GM19397 (cell line): ENCODE measurements around the gene USP20.
"Not testable (repeated sequence)": the region's sequence is repeated elsewhere in the genome, so short reads cannot be mapped to it uniquely, and the experiment has no call there.

ENCODE experiments used
- ATAC-seq: cut with Tn5 transposase; IDR thresholded peaks from one replicate; pipeline ENCODE4 v1.9.1; 2021; ENCODE audit warnings: mild to moderate bottlenecking, moderate library complexity; ENCODE audit not compliant: unreplicated experiment

Gene USP20

GRCh38 chr9:129835128-129835859 is at the start of gene USP20, which contains the start of gene C9orf78:
Gene USP20 (plus strand): TSS chr9:129835458. CDS start chr9:129852556, 17,098 bp downstream.
Gene C9orf78 (minus strand): TSS chr9:129835275. CDS start chr9:129835221, 54 bp downstream.
- peak; percentile 91 for ATAC-seq

- ATAC-seq = no peak
Measured at GRCh38 chr9:129785866-129786265, 49.4 kb upstream of the USP20 start.

GRCh38 chr9:129786481-129786880 is 48.8 kb upstream of the USP20 start:
- ATAC-seq = no peak

GRCh38 chr9:129794549-129794948 is 40.7 kb upstream of the USP20 start:
- no peak for ATAC-seq

DNA sequence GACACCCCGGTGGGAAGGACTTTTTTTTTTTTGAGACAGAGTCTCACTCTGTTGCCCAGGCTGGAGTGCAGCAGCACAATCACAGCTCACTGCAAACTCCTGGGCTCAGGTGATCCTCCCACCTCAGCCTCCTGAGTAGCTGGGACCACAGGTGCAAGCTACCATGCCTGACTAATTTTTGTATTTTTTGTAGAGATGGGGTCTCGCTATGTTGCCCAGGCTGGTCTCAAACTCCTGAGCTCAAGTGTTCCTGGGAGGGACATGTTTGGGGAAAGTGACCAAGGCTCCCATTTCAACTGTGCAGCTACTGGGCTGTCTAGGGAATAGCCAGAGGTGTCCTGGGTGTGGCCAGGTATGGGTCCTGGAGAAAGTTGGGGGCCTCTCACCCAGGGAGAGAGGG is 39.2 kb upstream of the USP20 start:
- ATAC-seq = not testable (repeated sequence)

GRCh38 chr9:129798973-129799372 is 36.3 kb upstream of the USP20 start:
- no peak for ATAC-seq

DNA sequence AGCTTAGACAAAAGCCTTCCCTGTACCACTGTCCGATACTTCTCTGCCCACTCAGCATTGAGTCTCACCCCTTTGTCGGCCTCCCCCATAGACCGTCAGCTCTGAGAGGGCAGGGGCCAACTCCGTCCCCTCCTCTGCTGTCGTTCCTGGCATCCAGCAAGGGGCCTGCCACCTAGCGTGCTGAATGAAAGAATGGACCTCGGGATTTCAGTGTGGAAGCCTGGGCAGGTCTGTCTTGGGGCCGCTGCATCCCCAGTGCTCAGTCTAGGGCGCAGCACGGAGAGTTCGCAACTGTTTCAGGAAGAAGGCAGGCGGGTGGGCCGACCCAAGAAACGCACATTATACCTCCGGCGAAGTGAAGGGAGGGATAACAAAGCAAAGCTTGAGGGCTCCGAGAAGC is 33.8 kb upstream of the USP20 start:
- ATAC-seq = no peak

- peak; percentile 85 for ATAC-seq
Measured at GRCh38 chr9:129802833-129803675, 32.2 kb upstream of the USP20 start, which contains the start of gene TOR1B. Gene TOR1B (plus strand): TSS chr9:129803184. CDS start chr9:129803213, 29 bp downstream.

- peak; percentile 10 for ATAC-seq
Measured at GRCh38 chr9:129803676-129804060, 31.6 kb upstream of the USP20 start.

DNA sequence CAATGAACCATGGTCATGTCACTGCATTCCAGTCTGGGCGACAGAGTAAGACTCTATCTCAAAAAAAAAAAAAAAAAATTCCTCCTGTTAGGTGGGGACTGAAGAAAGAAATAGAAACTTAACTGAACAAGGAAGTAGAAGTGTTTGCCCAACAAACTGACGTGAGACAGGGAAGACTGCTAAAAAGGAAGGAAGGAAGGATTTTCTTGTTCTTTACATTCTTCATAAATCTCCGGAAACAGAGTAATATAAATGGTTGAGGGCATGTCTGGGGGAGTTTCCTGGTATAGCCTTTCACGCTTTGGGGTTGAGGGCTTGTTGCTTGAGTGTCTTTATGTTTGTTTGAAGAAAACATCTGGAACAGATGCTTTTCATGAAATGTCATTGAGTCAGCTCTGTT is 29.2 kb upstream of the USP20 start:
- ATAC-seq = no peak

GRCh38 chr9:129809346-129809745 is 25.9 kb upstream of the USP20 start:
- ATAC-seq = no peak

- no peak for ATAC-seq
Measured at GRCh38 chr9:129810116-129810515, 25.1 kb upstream of the USP20 start.

- ATAC-seq = no peak
Measured at GRCh38 chr9:129810788-129811187, 24.5 kb upstream of the USP20 start.

GRCh38 chr9:129811967-129812363 is 23.3 kb upstream of the USP20 start:
- no peak for ATAC-seq

GRCh38 chr9:129812385-129812784 is 22.9 kb upstream of the USP20 start:
- no peak for ATAC-seq

DNA sequence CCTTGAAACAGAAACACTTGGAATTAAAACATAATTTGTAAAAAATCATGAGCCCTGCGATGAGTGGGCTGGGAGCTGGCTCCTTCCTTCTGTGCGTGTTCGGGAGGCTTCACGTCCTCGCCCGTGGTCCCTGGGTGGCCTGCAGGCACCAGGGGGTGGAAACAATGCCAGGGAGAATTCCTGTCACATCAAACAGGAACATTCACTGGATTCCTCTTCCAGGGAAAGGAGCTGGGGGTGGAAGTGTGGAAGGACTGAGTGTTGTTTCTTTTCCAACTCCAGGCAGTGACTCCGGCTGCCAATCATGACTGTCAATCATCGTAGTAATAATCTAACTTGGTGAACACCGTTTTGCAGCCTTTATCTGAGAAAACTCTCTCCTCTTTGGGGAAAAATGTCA is 21.6 kb upstream of the USP20 start:
- ATAC-seq = no peak

DNA sequence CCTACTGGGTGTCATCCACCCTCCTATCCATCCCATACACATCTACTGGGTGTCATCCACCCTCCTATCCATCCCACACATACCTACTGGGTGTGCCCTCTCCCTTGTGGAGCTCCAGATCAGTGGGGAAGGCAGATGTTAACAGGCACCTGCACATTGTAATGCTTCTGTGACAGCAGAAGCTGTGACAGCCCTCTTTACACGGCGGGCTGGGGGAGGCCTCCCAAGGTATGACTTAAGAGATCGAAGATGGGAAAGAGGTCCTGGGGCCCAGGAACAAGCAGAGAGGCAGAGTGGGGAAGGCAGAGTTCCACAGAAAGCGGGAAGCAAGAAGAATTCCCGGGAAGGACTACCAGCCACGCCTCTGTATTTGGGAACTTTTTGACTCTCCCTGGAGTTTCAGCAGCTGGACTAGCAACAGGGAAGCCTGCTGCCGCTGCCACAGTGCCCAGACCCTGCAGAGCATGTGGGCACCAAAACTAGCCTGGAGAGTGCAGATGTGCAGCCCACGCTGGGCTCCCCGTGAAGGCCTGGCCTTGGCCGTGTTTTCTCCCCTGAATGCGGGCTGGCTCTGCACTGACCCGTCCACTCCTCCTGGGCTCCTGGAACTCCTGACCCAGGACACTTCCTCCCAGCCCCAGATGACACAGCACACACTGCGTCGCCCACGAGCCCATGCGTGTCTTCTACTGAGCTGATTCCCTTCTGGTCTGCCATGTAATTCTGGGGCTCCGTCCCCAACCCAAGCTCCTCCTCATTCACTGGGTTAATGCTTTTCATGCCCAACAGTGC is 20.6 kb upstream of the USP20 start:
- ATAC-seq = no peak

- ATAC-seq = no peak
Measured at GRCh38 chr9:129815278-129815677, 20.0 kb upstream of the USP20 start.

GRCh38 chr9:129816501-129817435 is 18.5 kb upstream of the USP20 start:
- ATAC-seq = no peak
